CD4-positive, alpha-beta T cell (primary cell): ENCODE results near the gene SLC5A12. TPM values are rescaled to one million over a fixed set of nuclear protein-coding genes. Genes with fewer than 3 reads are reported as not detected.

Experiments
- ATAC-seq: fragments of 200-7000 bp; cut with Tn5 transposase; one replicate; pipeline ENCODE4 v1.10.0; 2022; ENCODE audit warnings: mild to moderate bottlenecking; ENCODE audit not compliant: poor library complexity
- CTCF ChIA-PET: fragments of 350-600 bp; sonication (Branson Sonifier 250); formaldehyde crosslinking; loops from one replicate; lab custom pipeline; 2021; ENCODE audit warnings: antibody characterized with exemption, inconsistent platforms; lab: Charles Lee
- POLR2A ChIA-PET: fragments of 350-600 bp; sonication (Branson Sonifier 250); formaldehyde crosslinking; loops from one replicate; lab custom pipeline; 2021; ENCODE audit warnings: antibody characterized with exemption, inconsistent platforms; lab: Charles Lee
- DNase-seq, 14 experiments: peaks; one replicate each; pipeline ENCODE4 v3.0.0-alpha.2; 2013 to 2020; ENCODE audit warnings: mixed read lengths in 2 of 14
- H3K27ac ChIP-seq, 2 donors: one replicate each; pipeline versions ENCODE4 v1.5.1 to v1.7.0; 2013; ENCODE audit warnings: low read length in 2 of 2, low read depth in 1 of 2, mild to moderate bottlenecking in 1 of 2
- H3K27me3 ChIP-seq, 2 experiments: 1 replicate in 1 of 2; 2 replicates in 1 of 2; pipeline versions ENCODE4 v1.6.1 to v1.7.0; 2013; ENCODE audit warnings: low read length in 2 of 2, control low read depth in 1 of 2, mild to moderate bottlenecking in 1 of 2, moderate library complexity in 1 of 2; ENCODE audit not compliant: insufficient read depth in 2 of 2, control insufficient read depth in 1 of 2
- H3K36me3 ChIP-seq: one replicate; pipeline ENCODE4 v1.6.1; 2013; ENCODE audit warnings: low read length, control low read depth; ENCODE audit not compliant: insufficient read depth
- H3K4me1 ChIP-seq: one replicate; pipeline ENCODE4 v1.6.1; 2013; ENCODE audit warnings: low read length, control low read depth; ENCODE audit not compliant: insufficient read depth
- H3K4me3 ChIP-seq: one replicate; pipeline ENCODE4 v1.5.1; 2013; ENCODE audit warnings: mild to moderate bottlenecking, low read length, moderate library complexity
- H3K9me3 ChIP-seq, 2 experiments: 1 replicate in 1 of 2; 2 replicates in 1 of 2; pipeline versions ENCODE4 v1.6.1 to v1.7.0; 2013; ENCODE audit warnings: low read length in 2 of 2, mild to moderate bottlenecking in 2 of 2, control low read depth in 1 of 2, moderate library complexity in 1 of 2; ENCODE audit not compliant: control insufficient read depth in 1 of 2, insufficient read depth in 1 of 2
- H3K27ac Mint-ChIP-seq: one replicate; pipeline ENCODE4 v1.8.0; 2020; ENCODE audit warnings: mixed read lengths
- H3K27me3 Mint-ChIP-seq: one replicate; pipeline ENCODE4 v1.8.0; 2021; ENCODE audit warnings: mixed read lengths
- H3K36me3 Mint-ChIP-seq: one replicate; pipeline ENCODE4 v1.8.0; 2021; ENCODE audit warnings: low read depth, mixed read lengths
- H3K4me1 Mint-ChIP-seq: one replicate; pipeline ENCODE4 v1.8.0; 2021; ENCODE audit warnings: low read depth, mixed read lengths
- H3K4me3 Mint-ChIP-seq: one replicate; pipeline ENCODE4 v1.8.0; 2020; ENCODE audit warnings: mild to moderate bottlenecking, mixed read lengths
- H3K9me3 Mint-ChIP-seq: one replicate; pipeline ENCODE4 v1.8.0; 2020; ENCODE audit warnings: mixed read lengths
- CTCF ChIP-seq: fragments of 200-600 bp; IDR thresholded peaks from one replicate; pipeline ENCODE4 v1.8.0; 2022; ENCODE audit warnings: antibody characterized with exemption, mild to moderate bottlenecking
- intact Hi-C, 2 experiments: fragments of 100-400 bp; cut with DNase I in 1 of 2; cut with micrococcal nuclease in 1 of 2; formaldehyde crosslinking; loops; one replicate each; pipeline versions ENCODE4 v1.15.1 to v1.9.0; 2023 to 2025; cut with DNase I, micrococcal nuclease
- total RNA-seq, 174 experiments: library from RNA in 2 of 174; stranded (reverse) in 2 of 174; gene quantifications; one replicate each; pipeline ENCODE4 v1.2.3 and lab custom pipeline; 2021 to 2026

SLC5A12 gene
- total RNA-seq, 2 experiments from 2014 or later = not detected

- no peaks in the 10 kb centered on the region for H3K27me3 ChIP-seq
- Mint-ChIP-seq H3K27me3 (no peaks in the 10 kb centered on the region), H3K36me3 (no peaks in the 10 kb centered on the region), H3K4me3 (no peak overlapping the region), H3K27ac (no peak overlapping the region), H3K9me3 (peaks cover 2% of the 10 kb centered on the region), H3K4me1 (no peaks in the 10 kb centered on the region)
- H3K4me3 ChIP-seq = no peak overlapping the region
- CTCF ChIA-PET = no interaction called here
- no peak overlapping the region for H3K27ac ChIP-seq
- no peaks in the 10 kb centered on the region for H3K4me1 ChIP-seq
- ATAC-seq (no peak), DNase-seq (no peak)
- POLR2A ChIA-PET = no interaction called here
- intact Hi-C loops = no loop called here
- H3K36me3 ChIP-seq = no peaks in the 10 kb centered on the region
- H3K9me3 ChIP-seq = peaks cover 0 to 11% of the 10 kb centered on the region in 2 experiments
- no peak for TF ChIP-seq CTCF
Measured at GRCh38 chr11:26620282-26621045, 101.4 kb downstream of the SLC5A12 start.

- intact Hi-C loops = no loop called here
- H3K27ac Mint-ChIP-seq = no peak overlapping the region
Measured at GRCh38 chr11:26618441-26618840, 103.4 kb downstream of the SLC5A12 start.

More at GRCh38 chr11:26618441-26618840, 103.4 kb downstream of the SLC5A12 start:
- no peak for DNase-seq
- Mint-ChIP-seq H3K9me3 (peaks cover 4% of the 10 kb centered on the region), H3K27me3 (no peaks in the 10 kb centered on the region), H3K4me3 (no peak overlapping the region), H3K36me3 (no peaks in the 10 kb centered on the region), H3K4me1 (no peaks in the 10 kb centered on the region)
- no peaks in the 10 kb centered on the region for H3K4me1 ChIP-seq
- H3K27me3 ChIP-seq = no peaks in the 10 kb centered on the region
- ATAC-seq = no peak
- no peaks in the 10 kb centered on the region for H3K36me3 ChIP-seq
- ChIA-PET CTCF (no interaction called here), POLR2A (no interaction called here)
- H3K9me3 ChIP-seq = peaks cover 4 to 13% of the 10 kb centered on the region in 2 experiments
- no peak overlapping the region for H3K4me3 ChIP-seq
- H3K27ac ChIP-seq = no peak overlapping the region
- no peak for TF ChIP-seq CTCF

Other genes with a start within 250 kb of the SLC5A12 start
- gene MUC15, start 149.8 kb downstream of the SLC5A12 start, total RNA-seq = not detected